ENCODE measurements around the gene UHRF2.

- TF ChIP-seq CTCF (IDR thresholded peaks at IDR 0.05) (no peak), POLR2A (IDR thresholded peaks at IDR 0.05) (no peak)
Observed at GRCh38 chr9:6538666-6539071, 125.7 kb downstream of the UHRF2 start.
